A549 (cell line): ENCODE data around the gene HNRNPLL. TPM values are rescaled to one million over a fixed set of nuclear protein-coding genes. Genes with fewer than 3 reads are reported as not detected.

Experiments
- ATAC-seq, 2 experiments: fragments of 200-7000 bp in 1 of 2; fragments of >200 bp in 1 of 2; cut with Nextera tagmentation in 1 of 2; cut with Tn5 transposase in 1 of 2; 3 replicates each; pipeline versions ENCODE4 v1.8.0 to v1.9.1; 2018 to 2020; ENCODE audit warnings: mild to moderate bottlenecking in 1 of 2, moderate library complexity in 1 of 2
- CTCF ChIA-PET: fragments of 300-600 bp; sonication (Branson Sonifier 250); formaldehyde crosslinking; extraction: SDS; loops from one replicate; lab custom pipeline; 2021; ENCODE audit warnings: antibody characterized with exemption, inconsistent platforms; lab: Yijun Ruan, JAX
- POLR2A ChIA-PET: fragments of 350-600 bp; formaldehyde crosslinking; extraction: SDS; loops from one replicate; lab custom pipeline; 2021; ENCODE audit warnings: antibody characterized with exemption, inconsistent platforms; lab: Yijun Ruan, JAX
- DNase-seq, 2 experiments: peaks; one replicate each; pipeline versions ENCODE4 v3.0.0 to v3.0.0-alpha.2; 2011 to 2016; ENCODE audit warnings: low read depth in 1 of 2, low spot score in 1 of 2
- FAIRE-seq: peaks from 2 replicates; lab custom pipeline; 2011; peaks lifted over from hg19 to GRCh38; lab: Jason Lieb, UNC
- H3K27ac ChIP-seq, 2 experiments: fragments of >200 bp; sonication (Bioruptor Twin); formaldehyde crosslinking; 3 replicates each; pipeline ENCODE4 v1.5.1; 2016 to 2017
- H3K4me1 ChIP-seq: fragments of >200 bp; sonication (Bioruptor Twin); formaldehyde crosslinking; 3 replicates; pipeline ENCODE4 v1.6.1; 2016
- H3K4me2 ChIP-seq: fragments of >200 bp; sonication (Bioruptor Twin); formaldehyde crosslinking; 3 replicates; pipeline ENCODE4 v1.6.1; 2016
- H3K4me3 ChIP-seq: fragments of >200 bp; sonication (Bioruptor Twin); formaldehyde crosslinking; 3 replicates; pipeline ENCODE4 v1.5.1; 2016
- H3K9me3 ChIP-seq: fragments of >200 bp; sonication (Bioruptor Twin); formaldehyde crosslinking; 3 replicates; pipeline ENCODE4 v1.6.1; 2016
- ESRRA ChIP-seq: fragments of 150-350 bp; IDR thresholded peaks from 2 replicates; pipeline ENCODE4 v1.6.1; 2014; ENCODE audit warnings: mild to moderate bottlenecking, low read length, borderline replicate concordance
- FOSB ChIP-seq: fragments of 250-450 bp; sonication (Bioruptor Pico); IDR thresholded peaks from 2 replicates; pipeline ENCODE4 v1.5.0; 2020; ENCODE audit warnings: mild to moderate bottlenecking, moderate library complexity
- FOSL2 ChIP-seq, 2 experiments: fragments of 450-650 bp in 1 of 2; fragments of >200 bp in 1 of 2; sonication (Bioruptor Twin) in 1 of 2; formaldehyde crosslinking; IDR thresholded peaks; 2 replicates each; pipeline versions ENCODE4 v1.5.0 to v1.6.1; 2016 to 2020; ENCODE audit warnings: mild to moderate bottlenecking in 1 of 2, moderate library complexity in 1 of 2
- GATA3 ChIP-seq: IDR thresholded peaks from 2 replicates; pipeline ENCODE4 v1.6.1; 2012; ENCODE audit warnings: borderline replicate concordance
- HEYL ChIP-seq: fragments of 250-450 bp; sonication (Bioruptor Pico); IDR thresholded peaks from 2 replicates; pipeline ENCODE4 v1.8.0; 2021; ENCODE audit warnings: mild to moderate bottlenecking, moderate library complexity
- HMGXB4 ChIP-seq: fragments of 250-450 bp; sonication (Bioruptor Pico); IDR thresholded peaks from 2 replicates; pipeline ENCODE4 v1.5.0; 2021; ENCODE audit warnings: mild to moderate bottlenecking, moderate library complexity, borderline replicate concordance
- HOXA7 ChIP-seq: fragments of 250-450 bp; sonication (Bioruptor Pico); IDR thresholded peaks from 2 replicates; pipeline ENCODE4 v1.5.0; 2020; ENCODE audit warnings: mild to moderate bottlenecking, moderate library complexity
- HOXB13 ChIP-seq: fragments of 250-450 bp; sonication (Bioruptor Pico); IDR thresholded peaks from 2 replicates; pipeline ENCODE4 v1.5.0; 2020; ENCODE audit warnings: low read depth, mild to moderate bottlenecking, moderate library complexity
- NPAS2 ChIP-seq: fragments of 250-450 bp; sonication (Bioruptor Pico); IDR thresholded peaks from 2 replicates; pipeline ENCODE4 v1.8.0; 2022; ENCODE audit warnings: mild to moderate bottlenecking, moderate library complexity, borderline replicate concordance
- NR3C1 ChIP-seq: fragments of >200 bp; sonication (Bioruptor Twin); formaldehyde crosslinking; IDR thresholded peaks from 3 replicates; pipeline ENCODE4 v1.6.1; 2017
- PBX3 ChIP-seq: IDR thresholded peaks from 2 replicates; pipeline ENCODE4 v1.6.1; 2012
- PHF8 ChIP-seq: fragments of 200-600 bp; sonication (generic); IDR thresholded peaks from 2 replicates; pipeline ENCODE4 v1.6.1; 2016; ENCODE audit warnings: low read depth, mild to moderate bottlenecking, antibody characterized with exemption, moderate library complexity, borderline replicate concordance
- POLR2AphosphoS2 ChIP-seq: conservative IDR thresholded peaks from 2 replicates; pipeline ENCODE4 v1.6.1; 2012; ENCODE audit warnings: low read length, improper control_type of control experiment, inconsistent platforms
- RAD21 ChIP-seq, 2 experiments: fragments of >200 bp in 1 of 2; sonication (Bioruptor Twin) in 1 of 2; formaldehyde crosslinking in 1 of 2; IDR thresholded peaks in 1 of 2; conservative IDR thresholded peaks in 1 of 2; 2 replicates in 1 of 2; 3 replicates in 1 of 2; pipeline ENCODE4 v1.6.1; 2012 to 2018; ENCODE audit warnings: inconsistent platforms in 1 of 2
- RNF2 ChIP-seq: fragments of 200-600 bp; sonication (generic); IDR thresholded peaks from 2 replicates; pipeline ENCODE4 v1.6.1; 2016; ENCODE audit warnings: low read depth, mild to moderate bottlenecking, antibody characterized with exemption, moderate library complexity, borderline replicate concordance
- SREBF2 ChIP-seq: fragments of 450-650 bp; IDR thresholded peaks from 2 replicates; pipeline ENCODE4 v1.6.1; 2014; ENCODE audit warnings: mild to moderate bottlenecking, moderate library complexity
- TFCP2L1 ChIP-seq: fragments of 250-450 bp; sonication (Bioruptor Pico); IDR thresholded peaks from 2 replicates; pipeline ENCODE4 v1.5.0; 2021; ENCODE audit warnings: mild to moderate bottlenecking
- TP53 ChIP-seq: fragments of 250-450 bp; sonication (Bioruptor Pico); IDR thresholded peaks from 2 replicates; pipeline ENCODE4 v1.5.0; 2021; ENCODE audit warnings: mild to moderate bottlenecking, moderate library complexity
- ZC3H11A ChIP-seq: fragments of 450-650 bp; IDR thresholded peaks from 2 replicates; pipeline ENCODE4 v1.6.1; 2014; ENCODE audit warnings: antibody characterized with exemption, mild to moderate bottlenecking
- WGBS: methylation state at CpG from one replicate; pipeline ENCODE4 v1.1.6; 2017; ENCODE audit errors: missing lambda C conversion rate; 5-methylcytosine and 5-hydroxymethylcytosine counted together
- polyA plus RNA-seq, 4 experiments: library from polyadenylated mRNA; depleted of rRNA in 3 of 4; stranded (reverse); fragments of >200 nt; fragmentation: RNase III in 1 of 4; extraction: RNeasy Plus Mini Kit Qiagen cat#74134 plus additional on column Dnase treatment in 1 of 4; gene quantifications; 2 replicates in 3 of 4; 3 replicates in 1 of 4; pipeline ENCODE4 v1.2.3, GENCODE V29; 2011 to 2017
- TF ChIP-seq, protein P1 (sequence below): IDR thresholded peaks from 2 replicates; pipeline ENCODE4 v1.6.1; 2012; ENCODE audit warnings: low read depth, borderline replicate concordance
- TF ChIP-seq, protein P2 (sequence below): fragments of 450-650 bp; IDR thresholded peaks from 2 replicates; pipeline ENCODE4 v1.6.1; 2014; ENCODE audit warnings: antibody characterized with exemption
- TF ChIP-seq, protein P3 (sequence below): fragments of >200 bp; sonication (Bioruptor Twin); formaldehyde crosslinking; IDR thresholded peaks from 3 replicates; pipeline ENCODE4 v1.6.1; 2016

The HNRNPLL gene
- polyA plus RNA-seq, 2 of the 4 experiments (the other 2 are of a cell fraction): 39.0 to 73.8 TPM

GRCh38 chr2:38601463-38602135 lies 1.1 kb downstream of the HNRNPLL start (continued):
- no peak for TF ChIP-seq HMGXB4 (CRISPR knock-in tag)

- peak overlapping the region; percentile 91 for H3K4me3 ChIP-seq
- H3K4me1 ChIP-seq: peaks cover 47% of the 10 kb centered on the region
- FAIRE-seq (no peak), DNase-seq (no peak)
- CTCF ChIA-PET: interaction anchor here (0.7 to 11.8 kb wide), 14 partner anchors 12 to 150 kb away, joined by 3 to 152 read pairs (median 6); partner anchors contain the start of gene SRSF7
- peak overlapping the region; percentile 95 to 97 for H3K27ac ChIP-seq
- TF ChIP-seq GATA3 (no peak), TP53 (CRISPR knock-in tag) (no peak), RNF2 (no peak), PHF8 (no peak), ZC3H11A (no peak), ESRRA (no peak), SREBF2 (no peak), HOXA7 (no peak), NR3C1 (no peak), RAD21 (conservative IDR thresholded peaks at IDR 0.05 in 1 of 2, IDR thresholded peaks at IDR 0.05 in 1 of 2) (no peak), NPAS2 (no peak)
- TF ChIP-seq, protein P1, sequence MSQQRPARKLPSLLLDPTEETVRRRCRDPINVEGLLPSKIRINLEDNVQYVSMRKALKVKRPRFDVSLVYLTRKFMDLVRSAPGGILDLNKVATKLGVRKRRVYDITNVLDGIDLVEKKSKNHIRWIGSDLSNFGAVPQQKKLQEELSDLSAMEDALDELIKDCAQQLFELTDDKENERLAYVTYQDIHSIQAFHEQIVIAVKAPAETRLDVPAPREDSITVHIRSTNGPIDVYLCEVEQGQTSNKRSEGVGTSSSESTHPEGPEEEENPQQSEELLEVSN: no peak
- TF ChIP-seq, protein P2, sequence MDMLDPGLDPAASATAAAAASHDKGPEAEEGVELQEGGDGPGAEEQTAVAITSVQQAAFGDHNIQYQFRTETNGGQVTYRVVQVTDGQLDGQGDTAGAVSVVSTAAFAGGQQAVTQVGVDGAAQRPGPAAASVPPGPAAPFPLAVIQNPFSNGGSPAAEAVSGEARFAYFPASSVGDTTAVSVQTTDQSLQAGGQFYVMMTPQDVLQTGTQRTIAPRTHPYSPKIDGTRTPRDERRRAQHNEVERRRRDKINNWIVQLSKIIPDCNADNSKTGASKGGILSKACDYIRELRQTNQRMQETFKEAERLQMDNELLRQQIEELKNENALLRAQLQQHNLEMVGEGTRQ: no peak
- TF ChIP-seq, all 56 proteins: peak for 0
- Histone ChIP-seq H3K4me2 (peak overlapping the region; percentile 93), H3K9me3 (no peaks in the 10 kb centered on the region)
- POLR2A ChIA-PET: interaction anchor here (0.7 to 4.6 kb wide), 6 partner anchors 65 to 224 kb away, joined by 3 to 63 read pairs (median 3); partner anchors contain the start of genes ATL2, GALM and SRSF7
- 29% methylated on average over 9 of the region's 9 CpGs for WGBS
- no peak for ATAC-seq
Observed at GRCh38 chr2:38600921-38601455, 1.7 kb downstream of the HNRNPLL start.

- CTCF ChIA-PET: interaction anchor here (0.9 to 11.8 kb wide), 9 partner anchors 12 to 150 kb away, joined by 3 to 152 read pairs (median 6); partner anchors contain the start of gene SRSF7
- peaks cover 47% of the 10 kb centered on the region for H3K4me1 ChIP-seq
- TF ChIP-seq PBX3: no peak
- TF ChIP-seq, protein P1: no peak
- no peak for TF ChIP-seq HOXB13 (CRISPR knock-in tag)
- no peak for TF ChIP-seq POLR2AphosphoS2
- no peak for TF ChIP-seq TFCP2L1 (CRISPR knock-in tag)
- no peak for TF ChIP-seq FOSB
- TF ChIP-seq FOSL2 (IDR thresholded peaks at IDR 0.05): no peak
- no peak for TF ChIP-seq FOSL2 (CRISPR knock-in tag; IDR thresholded peaks at IDR 0.05)
- no peak for TF ChIP-seq HEYL (CRISPR knock-in tag)
- TF ChIP-seq, protein P3, sequence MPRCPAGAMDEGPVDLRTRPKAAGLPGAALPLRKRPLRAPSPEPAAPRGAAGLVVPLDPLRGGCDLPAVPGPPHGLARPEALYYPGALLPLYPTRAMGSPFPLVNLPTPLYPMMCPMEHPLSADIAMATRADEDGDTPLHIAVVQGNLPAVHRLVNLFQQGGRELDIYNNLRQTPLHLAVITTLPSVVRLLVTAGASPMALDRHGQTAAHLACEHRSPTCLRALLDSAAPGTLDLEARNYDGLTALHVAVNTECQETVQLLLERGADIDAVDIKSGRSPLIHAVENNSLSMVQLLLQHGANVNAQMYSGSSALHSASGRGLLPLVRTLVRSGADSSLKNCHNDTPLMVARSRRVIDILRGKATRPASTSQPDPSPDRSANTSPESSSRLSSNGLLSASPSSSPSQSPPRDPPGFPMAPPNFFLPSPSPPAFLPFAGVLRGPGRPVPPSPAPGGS: no peak
- TF ChIP-seq, all 56 proteins: peak for 0
- peak overlapping the region; percentile 93 for H3K4me2 ChIP-seq
- POLR2A ChIA-PET: interaction anchor here (0.6 to 4.6 kb wide), 4 partner anchors 35 to 150 kb away, joined by 3 to 63 read pairs (median 3); partner anchors contain the start of genes GALM and SRSF7
- H3K4me3 ChIP-seq: peak overlapping the region; percentile 91
- DNase-seq: no peak
- FAIRE-seq: no peak
- H3K9me3 ChIP-seq: no peaks in the 10 kb centered on the region
- H3K27ac ChIP-seq: peak overlapping the region; percentile 95 to 97; a peak in 5 of 6 replicates
- 68% methylated on average over 15 of the region's 15 CpGs for WGBS
- no peak for ATAC-seq
Observed at GRCh38 chr2:38600242-38600891, 2.4 kb downstream of the HNRNPLL start.
